CD14-positive monocyte (primary cell): Measurements from ENCODE around the gene ZNF184. TPM values are rescaled to one million over a fixed set of nuclear protein-coding genes. Genes with fewer than 3 reads are reported as not detected.

Experiments used
- DNase-seq, 3 donors: peaks; one replicate each; pipeline ENCODE4 v3.0.0-alpha.2; 2011 to 2022
- H2AFZ ChIP-seq: 2 replicates; pipeline ENCODE4 v1.6.0; 2012; ENCODE audit warnings: mild to moderate bottlenecking, low read depth, low read length, inconsistent platforms; ENCODE audit not compliant: insufficient read depth, poor library complexity, severe bottlenecking
- H3K27ac ChIP-seq, 2 donors: 1 replicate in 1 of 2; 2 replicates in 1 of 2; pipeline ENCODE4 v1.5.1; 2012 to 2013; ENCODE audit warnings: low read length in 2 of 2, control low read depth in 1 of 2, inconsistent platforms in 1 of 2, low read depth in 1 of 2, mild to moderate bottlenecking in 1 of 2
- H3K27me3 ChIP-seq, 2 donors: one replicate each; pipeline versions ENCODE4 v1.6.0 to v1.6.1; 2011 to 2013; ENCODE audit warnings: low read length in 2 of 2; ENCODE audit not compliant: control insufficient read depth in 2 of 2, insufficient read depth in 2 of 2
- H3K36me3 ChIP-seq, 2 donors: replicated peaks in 1 of 2; 1 replicate in 1 of 2; 2 replicates in 1 of 2; pipeline versions ENCODE4 v1.5.1 to v1.6.1; 2012 to 2013; ENCODE audit warnings: low read length in 2 of 2, control low read depth in 1 of 2, inconsistent platforms in 1 of 2, mild to moderate bottlenecking in 1 of 2; ENCODE audit not compliant: insufficient read depth in 2 of 2, control insufficient read depth in 1 of 2
- H3K4me1 ChIP-seq, 2 donors: 1 replicate in 1 of 2; 2 replicates in 1 of 2; pipeline versions ENCODE4 v1.5.1 to v1.6.1; 2012 to 2013; ENCODE audit warnings: low read length in 2 of 2, control low read depth in 1 of 2, inconsistent platforms in 1 of 2, mild to moderate bottlenecking in 1 of 2, moderate library complexity in 1 of 2; ENCODE audit not compliant: insufficient read depth in 2 of 2, control insufficient read depth in 1 of 2
- H3K4me2 ChIP-seq: replicated peaks from 2 replicates; pipeline ENCODE3; 2012; ENCODE audit warnings: low read length, moderate library complexity, mild to moderate bottlenecking; ENCODE audit not compliant: poor library complexity, severe bottlenecking; ENCODE audit errors: extremely low read depth
- H3K4me3 ChIP-seq, 3 experiments: fragments of 200-600 bp in 1 of 3; sonication (generic) in 1 of 3; replicated peaks in 1 of 3; 1 replicate in 2 of 3; 2 replicates in 1 of 3; pipeline ENCODE4 v1.5.1; 2011 to 2013; ENCODE audit warnings: low read length in 3 of 3, mild to moderate bottlenecking in 3 of 3, control low read depth in 2 of 3, low read depth in 2 of 3, inconsistent platforms in 1 of 3, moderate library complexity in 1 of 3
- H3K79me2 ChIP-seq: 2 replicates; pipeline ENCODE4 v1.6.0; 2012; ENCODE audit warnings: mild to moderate bottlenecking, control low read depth, inconsistent platforms, low read length, moderate library complexity; ENCODE audit not compliant: insufficient read depth
- H3K9ac ChIP-seq: 2 replicates; pipeline ENCODE4 v1.6.0; 2017; ENCODE audit warnings: low read length, mild to moderate bottlenecking; ENCODE audit not compliant: insufficient read depth, poor library complexity, severe bottlenecking
- H3K9me3 ChIP-seq, 2 donors: replicated peaks in 1 of 2; 1 replicate in 1 of 2; 2 replicates in 1 of 2; pipeline versions ENCODE4 v1.5.1 to v1.6.1; 2012 to 2013; ENCODE audit warnings: low read length in 2 of 2, control low read depth in 1 of 2; ENCODE audit not compliant: control insufficient read depth in 1 of 2, insufficient read depth in 1 of 2
- H4K20me1 ChIP-seq: 2 replicates; pipeline ENCODE4 v1.6.0; 2012; ENCODE audit warnings: mild to moderate bottlenecking, low read length, control low read depth, moderate library complexity; ENCODE audit not compliant: insufficient read depth
- H3K27ac Mint-ChIP-seq, 7 donors: one replicate each; pipeline ENCODE4 v1.8.0; 2020; ENCODE audit warnings: mild to moderate bottlenecking in 7 of 7, mixed read lengths in 7 of 7, moderate library complexity in 6 of 7, inconsistent platforms in 2 of 7
- H3K27me3 Mint-ChIP-seq, 3 donors: one replicate each; pipeline ENCODE4 v1.8.0; 2021 to 2022; ENCODE audit warnings: low read depth in 3 of 3, mild to moderate bottlenecking in 3 of 3, mixed read lengths in 3 of 3, moderate library complexity in 3 of 3, inconsistent platforms in 1 of 3
- H3K36me3 Mint-ChIP-seq, 2 donors: one replicate each; pipeline ENCODE4 v1.8.0; 2020; ENCODE audit warnings: mixed read lengths in 2 of 2, inconsistent platforms in 1 of 2, mild to moderate bottlenecking in 1 of 2
- H3K4me1 Mint-ChIP-seq: one replicate; pipeline ENCODE4 v1.8.0; 2020; ENCODE audit warnings: mild to moderate bottlenecking, mixed read lengths
- H3K4me3 Mint-ChIP-seq, 2 donors: one replicate each; pipeline ENCODE4 v1.8.0; 2020; ENCODE audit warnings: mild to moderate bottlenecking in 2 of 2, mixed read lengths in 2 of 2, moderate library complexity in 1 of 2
- H3K9me3 Mint-ChIP-seq, 7 donors: one replicate each; pipeline ENCODE4 v1.8.0; 2020 to 2022; ENCODE audit warnings: mixed read lengths in 7 of 7, mild to moderate bottlenecking in 6 of 7, moderate library complexity in 6 of 7, inconsistent platforms in 2 of 7
- WGBS: methylation state at CpG from one replicate; pipeline ENCODE4 v1.1.5; 2013; ENCODE audit warnings: missing lambda C conversion rate; ENCODE audit not compliant: insufficient coverage; 5-methylcytosine and 5-hydroxymethylcytosine counted together
- intact Hi-C, 2 donors: fragments of 100-400 bp; cut with micrococcal nuclease; formaldehyde crosslinking; loops; one replicate each; pipeline versions ENCODE4 v1.15.0 to v1.15.1; 2023
- polyA plus RNA-seq, 3 donors: library from polyadenylated mRNA; depleted of rRNA in 1 of 3; unstranded in 2 of 3; stranded (reverse) in 1 of 3; fragments of 300-500 nt in 2 of 3; fragments of >200 nt in 1 of 3; fragmentation: Illumina TruSeq in 2 of 3; gene quantifications; 1 replicate in 2 of 3; 2 replicates in 1 of 3; pipeline ENCODE4 v1.2.3, GENCODE V29; 2012 to 2021
- TF ChIP-seq, protein P1 (sequence below): fragments of 200-600 bp; IDR thresholded peaks from one replicate; pipeline ENCODE4 v1.8.0; 2022; ENCODE audit warnings: antibody characterized with exemption, mild to moderate bottlenecking

The ZNF184 gene
- polyA plus RNA-seq, 3 donors, result 1.00 to 1.5 (median 1.5) TPM

DNA sequence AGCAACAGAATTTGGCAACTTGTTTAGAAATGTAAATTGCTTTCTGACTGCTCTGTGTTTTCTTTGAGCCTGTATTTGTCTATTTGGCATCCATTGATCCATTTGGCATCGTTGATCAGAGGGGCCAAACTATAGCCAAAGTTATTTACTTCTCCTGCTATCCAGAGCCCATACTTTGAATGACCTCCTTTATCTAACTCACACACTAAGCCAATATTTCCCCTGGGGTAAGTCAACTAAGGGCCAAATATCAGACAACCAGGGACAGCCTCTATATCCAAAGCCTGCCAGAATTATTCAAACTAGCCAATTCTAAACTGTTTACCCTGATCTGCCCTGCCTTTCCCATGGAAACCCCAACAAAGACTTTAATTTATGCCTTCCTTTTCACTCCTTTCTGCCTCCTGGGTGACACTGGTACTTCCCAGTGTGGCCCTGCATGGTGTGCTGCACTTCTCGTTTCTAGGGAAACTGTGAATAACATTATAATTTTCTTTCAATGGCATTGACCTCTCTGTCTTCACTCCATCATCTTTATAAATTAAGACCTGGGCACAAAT lies 19.8 kb upstream of the ZNF184 start:
- Mint-ChIP-seq H3K9me3 (peaks cover 7 to 28% (median 21%) of the 10 kb centered on the region in 7 donors), H3K36me3 (peaks cover 4 to 15% of the 10 kb centered on the region in 2 donors), H3K27ac (no peak overlapping the region), H3K4me3 (no peak overlapping the region), H3K4me1 (peaks cover 13% of the 10 kb centered on the region), H3K27me3 (peaks cover 35 to 40% (median 39%) of the 10 kb centered on the region in 3 donors)
- Histone ChIP-seq H3K79me2 (no peaks in the 10 kb centered on the region), H3K9ac (no peak overlapping the region), H3K27ac (no peak overlapping the region), H3K27me3 (peaks cover 27 to 46% of the 10 kb centered on the region in 2 donors), H3K4me3 (no peak overlapping the region), H3K4me1 (peaks cover 7 to 8% of the 10 kb centered on the region in 2 donors), H3K9me3 (peaks cover 7 to 17% of the 10 kb centered on the region in 2 donors), H3K36me3 (no peaks in the 10 kb centered on the region), H4K20me1 (no peaks in the 10 kb centered on the region), H2AFZ (no peak overlapping the region), H3K4me2 (no peak overlapping the region)
- no peak for DNase-seq
- intact Hi-C loops, result no loop called here
- TF ChIP-seq, protein P1, sequence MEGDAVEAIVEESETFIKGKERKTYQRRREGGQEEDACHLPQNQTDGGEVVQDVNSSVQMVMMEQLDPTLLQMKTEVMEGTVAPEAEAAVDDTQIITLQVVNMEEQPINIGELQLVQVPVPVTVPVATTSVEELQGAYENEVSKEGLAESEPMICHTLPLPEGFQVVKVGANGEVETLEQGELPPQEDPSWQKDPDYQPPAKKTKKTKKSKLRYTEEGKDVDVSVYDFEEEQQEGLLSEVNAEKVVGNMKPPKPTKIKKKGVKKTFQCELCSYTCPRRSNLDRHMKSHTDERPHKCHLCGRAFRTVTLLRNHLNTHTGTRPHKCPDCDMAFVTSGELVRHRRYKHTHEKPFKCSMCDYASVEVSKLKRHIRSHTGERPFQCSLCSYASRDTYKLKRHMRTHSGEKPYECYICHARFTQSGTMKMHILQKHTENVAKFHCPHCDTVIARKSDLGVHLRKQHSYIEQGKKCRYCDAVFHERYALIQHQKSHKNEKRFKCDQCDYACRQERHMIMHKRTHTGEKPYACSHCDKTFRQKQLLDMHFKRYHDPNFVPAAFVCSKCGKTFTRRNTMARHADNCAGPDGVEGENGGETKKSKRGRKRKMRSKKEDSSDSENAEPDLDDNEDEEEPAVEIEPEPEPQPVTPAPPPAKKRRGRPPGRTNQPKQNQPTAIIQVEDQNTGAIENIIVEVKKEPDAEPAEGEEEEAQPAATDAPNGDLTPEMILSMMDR, result no peak
- WGBS, result 100% methylated on average over 1 of the region's 2 CpGs

DNA sequence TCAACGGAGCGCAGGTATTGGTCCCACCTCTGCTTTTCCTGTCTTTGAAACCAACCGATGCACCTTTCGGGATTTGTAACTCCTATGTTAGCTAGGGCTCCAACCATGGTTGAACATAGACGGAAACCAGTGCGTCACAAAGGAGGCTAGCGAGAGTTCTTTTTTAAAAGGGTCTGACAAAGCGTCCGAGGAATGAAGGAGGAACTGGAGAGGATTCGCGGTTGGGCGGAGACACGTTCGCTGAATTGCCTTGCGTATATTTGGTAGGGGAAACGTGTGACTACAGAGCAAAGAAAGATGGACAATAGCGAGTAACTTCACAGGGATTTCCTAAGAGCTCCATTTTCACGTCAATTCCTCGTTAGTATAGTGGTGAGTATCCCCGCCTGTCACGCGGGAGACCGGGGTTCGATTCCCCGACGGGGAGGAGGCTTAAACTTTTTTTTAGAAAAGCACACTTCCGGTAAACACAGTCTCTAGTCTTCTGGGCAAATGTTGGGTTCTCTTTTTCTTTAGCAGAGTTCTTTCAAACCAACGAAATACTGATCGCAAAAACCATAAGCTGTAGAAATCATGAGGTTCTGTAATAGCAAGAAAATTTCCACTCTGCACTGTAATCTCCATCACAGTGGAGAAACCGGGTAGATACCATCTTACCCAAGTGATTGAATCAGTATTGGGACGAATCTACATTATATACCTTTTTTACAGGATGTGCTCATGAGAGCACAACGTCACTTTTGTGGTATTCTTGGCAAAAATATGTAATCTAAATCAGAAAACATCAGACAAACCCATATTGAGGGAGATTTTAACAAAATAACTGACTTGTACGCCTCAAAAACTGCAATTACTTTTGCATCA lies 6.6 kb upstream of the ZNF184 start:
- Histone ChIP-seq H3K79me2 (no peaks in the 10 kb centered on the region), H3K4me1 (peaks cover 15 to 23% of the 10 kb centered on the region in 2 donors), H3K9me3 (no peaks in the 10 kb centered on the region), H3K4me3 (peak overlapping the region; percentile 97 to 100 (median 100)), H3K27me3 (no peaks in the 10 kb centered on the region), H2AFZ (peak overlapping the region; percentile 91), H3K27ac (peak overlapping the region; percentile 96 to 100), H4K20me1 (no peaks in the 10 kb centered on the region), H3K4me2 (peak overlapping the region; percentile 95), H3K36me3 (no peaks in the 10 kb centered on the region), H3K9ac (peak overlapping the region; percentile 94)
- Mint-ChIP-seq H3K36me3 (no peaks in the 10 kb centered on the region), H3K9me3 (peaks cover 0 to 8% (median 5%) of the 10 kb centered on the region in 7 donors), H3K4me3 (no peak overlapping the region), H3K27me3 (peaks cover 0 to 5% (median 3%) of the 10 kb centered on the region in 3 donors), H3K4me1 (no peaks in the 10 kb centered on the region), H3K27ac (no peak overlapping the region)
- intact Hi-C loops, result loop anchor here (2.0 to 10.0 kb wide), 8 partner anchors 208 to 655 kb away; a partner anchor contains a TSS
- TF ChIP-seq, protein P1, result no peak
- under 1% methylated on average over 19 of the region's 33 CpGs for WGBS
- DNase-seq, result peak; percentile 90 to 95 (median 93)
